Measurements from ENCODE around the gene ARHGEF4. TPM values are rescaled to one million over a fixed set of nuclear protein-coding genes. Genes with fewer than 3 reads are reported as not detected.

The ARHGEF4 gene
- total RNA-seq, 6 experiments from 2014 or later: 0.44 to 6.7 (median 0.67) TPM; not detected in 2

DNA sequence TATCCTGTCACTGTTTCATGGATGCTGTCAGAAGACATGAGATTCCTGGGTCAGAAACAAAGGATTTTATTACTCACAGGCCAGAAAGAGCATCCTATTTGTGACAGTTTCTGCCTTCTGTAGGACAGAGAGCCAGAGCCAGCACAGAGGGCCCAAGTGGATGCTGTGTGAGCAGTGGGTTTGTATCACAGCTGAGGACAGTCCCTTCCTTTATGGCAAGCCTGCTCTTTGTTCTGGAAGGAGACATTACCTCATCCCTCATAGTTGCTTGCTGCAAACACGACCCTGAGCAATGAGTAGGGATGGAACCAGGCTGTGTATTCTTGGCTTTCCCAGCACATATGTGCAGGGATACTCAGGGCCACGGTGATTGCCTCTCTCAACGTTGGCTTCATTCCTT, 41.6 kb downstream of the ARHGEF4 start:
- no peaks in the 10 kb centered on the region for H3K27me3 ChIP-seq
- H3K4me1 ChIP-seq: no peaks in the 10 kb centered on the region
- no peaks in the 10 kb centered on the region for H3K36me3 ChIP-seq
- H3K9me3 ChIP-seq: no peaks in the 10 kb centered on the region
- WGBS (ENCODE audit: insufficient coverage, low coverage, low lambda C conversion rate, missing lambda C conversion rate): 35% methylated on average over 3 of the region's 3 CpGs
- TF ChIP-seq POLR2A (IDR thresholded peaks at IDR 0.05): no peak
- TF ChIP-seq, protein P1, sequence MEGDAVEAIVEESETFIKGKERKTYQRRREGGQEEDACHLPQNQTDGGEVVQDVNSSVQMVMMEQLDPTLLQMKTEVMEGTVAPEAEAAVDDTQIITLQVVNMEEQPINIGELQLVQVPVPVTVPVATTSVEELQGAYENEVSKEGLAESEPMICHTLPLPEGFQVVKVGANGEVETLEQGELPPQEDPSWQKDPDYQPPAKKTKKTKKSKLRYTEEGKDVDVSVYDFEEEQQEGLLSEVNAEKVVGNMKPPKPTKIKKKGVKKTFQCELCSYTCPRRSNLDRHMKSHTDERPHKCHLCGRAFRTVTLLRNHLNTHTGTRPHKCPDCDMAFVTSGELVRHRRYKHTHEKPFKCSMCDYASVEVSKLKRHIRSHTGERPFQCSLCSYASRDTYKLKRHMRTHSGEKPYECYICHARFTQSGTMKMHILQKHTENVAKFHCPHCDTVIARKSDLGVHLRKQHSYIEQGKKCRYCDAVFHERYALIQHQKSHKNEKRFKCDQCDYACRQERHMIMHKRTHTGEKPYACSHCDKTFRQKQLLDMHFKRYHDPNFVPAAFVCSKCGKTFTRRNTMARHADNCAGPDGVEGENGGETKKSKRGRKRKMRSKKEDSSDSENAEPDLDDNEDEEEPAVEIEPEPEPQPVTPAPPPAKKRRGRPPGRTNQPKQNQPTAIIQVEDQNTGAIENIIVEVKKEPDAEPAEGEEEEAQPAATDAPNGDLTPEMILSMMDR (IDR thresholded peaks at IDR 0.05): no peak
- DNase-seq (no peak), ATAC-seq (no peak)
- no peak overlapping the region for H3K4me3 ChIP-seq
- no peak overlapping the region for H3K27ac ChIP-seq
- intact Hi-C loops (cut with DNase I): no loop called here

DNA sequence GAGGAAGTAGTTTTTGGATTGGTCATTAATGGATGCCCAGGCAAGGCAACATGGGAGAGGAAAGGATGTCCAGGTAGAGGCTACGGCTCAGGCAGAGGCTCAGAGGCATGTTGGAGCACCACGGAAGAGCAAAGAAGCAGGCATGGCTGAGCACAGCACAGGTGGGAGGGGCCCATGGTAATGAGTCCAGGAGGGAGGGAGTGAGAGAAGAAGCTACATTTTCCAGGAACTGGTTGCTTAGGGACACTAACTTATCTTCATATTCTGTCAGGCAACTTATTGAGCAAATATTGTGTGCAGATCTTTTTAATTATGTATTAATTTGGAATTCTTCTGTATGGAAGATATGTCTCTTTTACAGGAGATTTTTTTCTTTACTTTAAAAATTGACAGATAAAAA, 42.2 kb downstream of the ARHGEF4 start:
- DNase-seq (no peak), ATAC-seq (no peak)
- Histone ChIP-seq H3K27ac (no peak overlapping the region), H3K9me3 (no peaks in the 10 kb centered on the region), H3K27me3 (no peaks in the 10 kb centered on the region), H3K4me3 (no peak overlapping the region), H3K36me3 (no peaks in the 10 kb centered on the region), H3K4me1 (no peaks in the 10 kb centered on the region)
- intact Hi-C loops (cut with DNase I): no loop called here
- 75% methylated on average over 2 of the region's 2 CpGs for WGBS (ENCODE audit: insufficient coverage, low coverage, low lambda C conversion rate, missing lambda C conversion rate)
- TF ChIP-seq, protein P1 (IDR thresholded peaks at IDR 0.05): no peak
- no peak for TF ChIP-seq POLR2A (IDR thresholded peaks at IDR 0.05)

DNA sequence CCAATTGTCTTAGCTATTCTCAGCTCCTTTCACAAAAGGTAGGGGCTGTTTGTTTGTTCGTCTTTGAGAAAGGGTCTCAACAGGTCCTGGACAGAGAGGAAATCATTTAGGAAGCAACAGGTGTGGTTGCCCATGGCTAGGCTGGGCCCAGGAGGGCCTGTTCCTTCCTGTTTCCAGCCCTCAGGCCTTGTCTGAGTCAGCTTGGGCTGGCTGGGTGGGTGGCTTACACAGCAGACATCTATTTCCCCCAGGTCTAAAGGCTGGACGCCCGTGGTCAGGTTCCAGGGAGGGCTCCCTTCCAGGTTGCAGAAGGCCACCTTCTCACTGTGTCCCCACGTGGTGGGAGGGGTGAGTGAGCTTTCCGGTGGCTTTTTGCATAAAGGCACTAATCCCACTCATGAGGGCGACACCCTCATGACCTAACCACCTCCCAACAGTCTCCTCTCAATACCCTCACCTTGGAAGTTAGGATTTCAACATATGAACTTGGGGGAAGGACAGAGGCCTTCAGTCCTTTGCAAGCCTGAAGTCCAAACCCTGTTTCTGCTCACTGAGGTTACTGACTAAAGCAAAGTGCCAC, 45.5 kb downstream of the ARHGEF4 start:
- no peaks in the 10 kb centered on the region for H3K4me1 ChIP-seq
- H3K27ac ChIP-seq: no peak overlapping the region
- no peaks in the 10 kb centered on the region for H3K27me3 ChIP-seq
- H3K36me3 ChIP-seq: no peaks in the 10 kb centered on the region
- TF ChIP-seq, protein P1 (IDR thresholded peaks at IDR 0.05): no peak
- TF ChIP-seq POLR2A (IDR thresholded peaks at IDR 0.05): no peak
- 50% methylated on average over 2 of the region's 6 CpGs for WGBS (ENCODE audit: insufficient coverage, low coverage, low lambda C conversion rate, missing lambda C conversion rate)
- no peak for ATAC-seq
- intact Hi-C loops (cut with DNase I): no loop called here
- DNase-seq: no peak
- H3K9me3 ChIP-seq: no peaks in the 10 kb centered on the region
- H3K4me3 ChIP-seq: no peak overlapping the region

DNA sequence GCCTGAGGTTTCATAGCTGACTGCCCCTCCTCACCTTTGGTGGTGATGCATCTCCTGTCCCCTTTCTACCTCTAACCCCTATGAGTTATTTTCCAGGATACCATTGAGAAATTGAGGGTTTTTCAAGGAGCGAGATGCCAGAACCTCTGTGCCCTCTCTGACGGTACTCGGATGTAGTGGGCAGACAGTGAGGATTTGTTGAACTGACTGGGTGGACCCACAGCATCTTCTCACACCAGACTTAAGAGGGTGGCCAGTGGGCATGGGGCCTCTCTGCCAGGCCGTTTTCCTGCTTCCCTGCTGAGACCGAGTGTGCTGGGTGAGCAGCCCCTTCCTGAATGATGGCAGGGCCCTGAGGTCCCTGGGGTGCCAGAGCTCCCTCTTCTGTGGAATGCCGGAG, 46.3 kb downstream of the ARHGEF4 start:
- intact Hi-C loops (cut with DNase I): no loop called here
- TF ChIP-seq, protein P1 (IDR thresholded peaks at IDR 0.05): no peak
- TF ChIP-seq POLR2A (IDR thresholded peaks at IDR 0.05): no peak
- 80% methylated on average over 3 of the region's 6 CpGs for WGBS (ENCODE audit: insufficient coverage, low coverage, low lambda C conversion rate, missing lambda C conversion rate)
- ATAC-seq (no peak), DNase-seq (no peak)
- Histone ChIP-seq H3K4me1 (no peaks in the 10 kb centered on the region), H3K4me3 (no peak overlapping the region), H3K36me3 (no peaks in the 10 kb centered on the region), H3K9me3 (no peaks in the 10 kb centered on the region), H3K27me3 (no peaks in the 10 kb centered on the region), H3K27ac (no peak overlapping the region)

DNA sequence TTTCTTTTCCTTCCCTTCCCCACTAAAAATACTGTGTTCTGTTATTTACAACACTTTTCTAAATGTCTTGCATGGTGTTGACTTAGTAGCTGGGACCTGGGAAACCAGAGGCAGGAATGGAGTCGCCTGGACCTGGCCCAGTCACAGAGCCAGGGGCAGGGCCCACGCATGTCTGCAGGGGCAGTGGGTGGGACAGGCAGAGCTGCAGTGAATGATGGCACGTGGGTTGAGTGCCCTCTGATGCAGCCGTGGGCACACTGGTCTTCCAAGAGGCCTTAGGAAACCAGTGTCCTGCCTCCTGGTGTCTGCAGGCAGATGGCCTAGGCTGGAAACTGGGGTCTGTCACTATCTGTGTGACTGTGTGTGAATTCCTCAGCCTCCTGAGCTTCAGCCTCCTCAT, 46.8 kb downstream of the ARHGEF4 start:
- TF ChIP-seq, protein P1 (IDR thresholded peaks at IDR 0.05): no peak
- no peak for TF ChIP-seq POLR2A (IDR thresholded peaks at IDR 0.05)
- Histone ChIP-seq H3K9me3 (no peaks in the 10 kb centered on the region), H3K36me3 (no peaks in the 10 kb centered on the region), H3K4me1 (no peaks in the 10 kb centered on the region), H3K4me3 (no peak overlapping the region), H3K27ac (no peak overlapping the region), H3K27me3 (no peaks in the 10 kb centered on the region)
- intact Hi-C loops (cut with DNase I): no loop called here
- no peak for DNase-seq
- WGBS (ENCODE audit: insufficient coverage, low coverage, low lambda C conversion rate, missing lambda C conversion rate): 40% methylated on average over 2 of the region's 4 CpGs
- no peak for ATAC-seq
